NCI-H345 treated with DMSO at 0.1 percent for 48 hours (cell line): ENCODE data around the gene PCTP.

Source experiments
- DNase-seq: peaks from one replicate; lab custom pipeline; 2025; ENCODE audit not compliant: unreplicated experiment; lab: John Stamatoyannopoulos, UW

The PCTP gene

DNA sequence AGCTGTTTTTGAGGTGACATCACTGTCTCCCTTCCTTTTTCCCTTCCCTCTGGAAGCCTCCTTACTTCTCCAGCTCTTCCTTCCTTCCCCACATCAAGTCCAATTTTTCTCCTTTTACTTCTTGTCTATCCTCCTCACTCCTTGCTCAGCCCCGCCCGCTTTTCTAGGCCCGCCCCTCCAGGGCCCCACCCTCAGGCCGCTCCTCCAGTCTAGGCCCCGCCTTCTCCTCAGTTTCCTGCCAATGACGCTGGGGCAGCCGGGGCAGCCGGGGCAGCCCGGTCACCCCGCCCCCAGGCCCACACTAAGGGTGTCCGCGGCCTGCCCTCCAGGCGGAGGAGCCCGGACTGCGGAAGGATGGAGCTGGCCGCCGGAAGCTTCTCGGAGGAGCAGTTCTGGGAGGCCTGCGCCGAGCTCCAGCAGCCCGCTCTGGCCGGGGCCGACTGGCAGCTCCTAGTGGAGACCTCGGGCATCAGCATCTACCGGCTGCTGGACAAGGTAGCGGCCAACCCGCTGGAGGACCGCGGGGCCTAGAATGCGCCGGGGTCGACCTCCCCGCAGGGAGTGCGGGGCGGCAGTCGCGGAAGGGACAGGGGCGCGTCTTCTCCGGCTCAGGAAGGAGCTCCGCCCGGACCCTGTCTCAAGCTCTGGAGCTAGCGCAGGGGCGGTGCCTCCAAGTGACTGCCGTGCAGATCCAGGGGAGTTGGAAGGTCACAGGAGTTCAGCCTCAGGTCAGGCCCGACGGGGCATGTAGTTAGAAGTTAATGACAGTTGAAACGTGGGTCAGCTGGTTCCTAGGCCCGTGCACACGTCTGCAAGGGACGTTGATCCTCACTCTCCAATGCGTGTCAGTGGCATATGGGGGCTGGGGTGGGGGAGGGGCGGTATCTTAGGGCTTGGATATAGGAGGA, at the start of gene PCTP:
PCTP (plus strand) TSS at position 302 of the 908 bp plus-strand sequence; CDS start at position 355, 53 bp downstream.
- DNase-seq = peak; percentile 53

DNA sequence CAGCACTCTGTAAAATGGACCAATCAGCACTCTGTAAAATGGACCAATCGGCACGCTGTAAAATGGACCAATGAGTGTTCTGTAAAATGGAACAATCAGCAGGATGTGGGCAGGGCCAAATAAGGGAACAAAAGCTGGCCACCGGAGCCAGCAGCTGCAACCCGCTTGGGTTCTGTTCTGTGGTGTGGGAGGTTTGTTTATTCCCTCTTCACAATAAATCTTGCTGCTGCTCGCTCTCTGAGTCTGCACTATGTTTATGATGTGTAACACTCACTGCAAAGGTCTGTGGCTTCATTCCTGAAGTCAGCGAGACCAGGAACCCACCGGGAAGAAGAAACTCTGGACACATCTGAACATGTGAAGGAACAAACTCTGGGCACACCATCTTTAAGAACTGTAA, 48.7 kb upstream of the PCTP start:
- DNase-seq = no peak

DNA sequence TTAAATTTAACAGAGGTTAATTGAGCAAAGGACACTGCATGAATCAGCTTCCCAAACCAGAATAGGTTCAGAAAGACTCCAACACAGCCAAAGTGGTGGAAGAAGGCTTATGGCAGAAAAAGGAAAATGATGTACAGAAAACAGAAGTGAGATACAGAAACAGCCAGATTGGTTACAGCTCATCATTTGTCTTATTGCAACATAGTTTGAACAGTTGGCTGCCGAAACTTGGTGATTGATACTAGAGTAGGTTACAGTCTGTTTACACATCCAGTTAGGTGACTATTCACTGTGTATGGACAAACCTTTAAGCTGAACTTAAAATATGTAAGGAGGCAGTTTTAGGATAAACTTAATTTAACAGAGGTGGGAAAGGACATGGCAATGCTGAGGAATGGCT, 46.5 kb upstream of the PCTP start:
- no peak for DNase-seq

DNA sequence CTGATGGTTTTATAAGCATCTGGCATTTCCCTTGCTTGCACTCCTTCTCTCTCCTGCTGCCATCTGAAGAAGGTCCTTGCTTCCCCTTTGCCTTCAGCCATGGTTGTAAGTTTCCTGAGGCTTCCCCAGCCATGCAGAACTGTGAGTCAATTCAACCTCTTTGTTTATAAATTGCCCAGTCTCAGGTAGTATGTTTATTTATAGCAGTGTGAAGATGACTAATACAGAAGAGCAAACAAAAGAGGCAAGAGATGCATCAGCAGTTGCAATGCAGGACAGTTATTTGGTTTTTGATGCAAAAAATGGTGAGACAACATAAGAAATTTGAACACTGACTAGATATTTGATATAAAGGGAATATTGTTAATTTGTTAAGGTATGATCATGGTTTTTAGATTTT, 45.0 kb upstream of the PCTP start:
- DNase-seq = peak; percentile 33

DNA sequence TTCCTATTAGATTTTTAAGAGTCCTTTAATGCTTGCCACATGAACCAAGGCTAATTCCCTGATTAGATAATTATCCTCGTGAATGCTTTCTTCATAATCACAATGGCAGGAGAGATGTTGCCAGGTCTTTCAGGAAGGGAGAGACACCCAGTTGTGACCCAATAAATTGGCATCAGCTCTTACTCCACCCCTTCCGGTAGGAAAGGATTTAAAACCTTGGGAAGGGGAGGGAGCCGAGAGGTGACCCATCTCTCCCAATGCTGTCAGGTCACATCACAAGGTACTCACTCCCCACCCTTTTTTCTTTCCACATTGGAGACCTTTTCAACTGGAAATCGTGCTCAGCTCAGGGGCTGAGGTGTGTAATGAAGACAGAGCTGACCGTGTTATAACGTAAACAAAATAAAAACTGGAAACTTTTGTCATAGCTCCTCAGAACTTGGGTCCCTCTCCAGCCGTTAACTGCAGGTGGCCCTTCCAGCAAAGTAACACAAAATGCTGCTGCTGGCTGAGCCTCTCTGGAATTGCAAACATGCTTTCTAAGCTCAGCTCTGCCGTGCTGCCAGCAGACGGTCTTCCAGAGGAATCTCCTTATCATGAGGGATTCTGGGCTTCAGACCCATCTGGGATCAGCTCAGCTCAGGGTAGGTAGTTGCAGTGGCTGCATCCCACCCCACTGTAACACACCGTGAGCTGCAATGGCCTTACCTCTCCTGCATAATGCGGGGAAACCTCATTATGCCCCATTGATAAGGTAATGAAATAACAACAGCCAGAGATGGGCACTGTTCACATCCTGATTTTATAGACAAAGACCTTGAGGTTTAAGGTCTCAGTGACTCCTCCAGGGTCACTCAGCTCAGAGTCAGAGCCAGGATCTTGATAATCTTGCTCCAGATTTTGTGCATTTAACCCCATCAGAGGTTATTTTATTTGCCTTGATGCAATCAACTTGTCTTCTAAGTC, 43.8 kb upstream of the PCTP start:
- DNase-seq = no peak

DNA sequence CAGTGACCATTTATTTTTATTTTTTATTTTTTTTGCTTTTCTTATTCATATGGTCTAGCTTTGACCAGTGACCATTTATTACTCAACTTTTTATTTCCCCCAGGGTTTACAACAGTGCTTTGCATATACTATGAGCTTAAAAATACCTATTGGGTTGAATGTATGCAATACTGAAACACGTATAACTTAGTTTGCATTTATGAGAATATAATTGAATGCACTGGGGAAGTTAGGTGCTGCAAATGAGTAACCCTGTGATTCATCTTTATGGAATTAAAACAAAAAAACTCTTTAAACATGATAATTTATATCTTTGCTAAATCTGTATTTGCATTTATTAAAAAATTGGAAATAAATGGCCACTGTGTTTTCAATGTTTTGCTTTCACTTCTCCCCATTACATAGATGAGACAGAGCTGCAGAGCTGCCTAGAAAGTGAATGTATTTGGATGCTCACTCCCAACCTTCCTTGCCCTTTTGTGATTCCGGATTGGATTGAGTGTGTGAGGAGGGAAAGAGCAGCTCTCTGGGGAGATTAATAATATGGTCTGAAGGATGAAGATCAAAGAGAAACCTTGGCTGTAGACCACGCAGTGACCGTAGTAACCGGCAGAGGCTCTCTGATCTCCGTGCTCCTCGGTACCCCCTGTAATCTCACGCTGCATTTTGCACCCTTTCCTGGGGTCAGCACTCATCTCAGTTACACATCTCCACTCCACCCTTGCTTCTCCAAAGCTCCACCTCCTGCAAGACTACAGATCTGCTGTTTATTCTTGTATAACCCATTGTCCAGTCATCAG, 42.5 kb upstream of the PCTP start:
- DNase-seq = no peak

DNA sequence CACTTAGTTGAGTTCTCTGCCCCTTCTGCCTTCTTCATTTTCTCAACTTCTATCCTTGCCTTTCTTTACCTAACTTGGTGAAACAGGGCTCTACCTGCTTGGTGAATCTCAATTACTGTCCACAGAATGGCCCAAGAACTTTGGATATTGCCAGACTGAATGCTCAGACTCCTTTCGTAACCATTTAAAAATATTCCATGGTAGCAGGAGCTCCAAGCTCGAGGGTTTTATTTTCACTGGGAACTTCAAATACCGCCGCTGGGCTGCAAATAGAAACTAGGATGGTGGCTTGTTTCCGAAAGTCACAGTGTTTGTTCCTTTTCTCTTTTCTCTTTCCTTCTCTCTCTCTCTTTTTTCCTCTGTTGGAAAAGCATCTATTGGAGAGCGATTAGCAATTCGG, 41.4 kb upstream of the PCTP start:
- no peak for DNase-seq

DNA sequence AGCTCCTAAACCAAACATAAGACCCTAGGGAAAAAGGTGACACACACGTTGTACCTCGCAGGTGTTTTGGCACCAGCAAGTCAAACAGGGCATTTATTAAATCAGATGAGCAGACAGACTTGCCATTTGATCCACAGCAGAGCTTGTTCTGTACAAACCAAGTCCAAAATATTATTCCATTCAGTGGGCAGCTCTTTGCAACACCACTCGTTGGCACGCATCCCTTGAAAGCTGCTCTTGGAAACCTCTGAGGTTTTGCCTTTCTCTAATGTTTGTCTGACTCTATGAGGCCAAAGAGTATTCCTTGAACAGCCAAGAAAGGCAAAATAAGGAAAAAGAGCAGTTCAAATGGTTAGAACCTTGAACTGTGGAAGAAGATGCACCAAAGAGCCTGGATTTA, 40.9 kb upstream of the PCTP start:
- DNase-seq = no peak

DNA sequence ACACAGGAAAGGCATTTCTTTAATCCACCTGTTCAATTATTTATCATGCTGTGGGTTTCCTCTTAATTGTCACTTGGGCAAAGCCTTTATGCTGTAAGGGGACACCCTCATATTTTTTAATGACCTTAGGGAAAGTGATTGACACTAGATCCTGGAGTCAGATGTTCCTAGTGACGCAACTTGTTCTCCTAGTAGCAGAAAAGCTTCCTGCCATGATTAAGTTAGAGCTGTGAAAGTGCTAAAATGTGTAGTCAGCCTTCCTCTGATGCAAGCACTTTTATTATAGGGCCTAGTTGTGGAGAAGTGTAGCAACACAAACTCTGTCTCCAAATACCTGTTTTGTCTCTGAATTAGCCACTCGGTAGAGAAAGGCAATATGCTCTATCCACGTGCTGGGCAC, 40.4 kb upstream of the PCTP start:
- DNase-seq = no peak

DNA sequence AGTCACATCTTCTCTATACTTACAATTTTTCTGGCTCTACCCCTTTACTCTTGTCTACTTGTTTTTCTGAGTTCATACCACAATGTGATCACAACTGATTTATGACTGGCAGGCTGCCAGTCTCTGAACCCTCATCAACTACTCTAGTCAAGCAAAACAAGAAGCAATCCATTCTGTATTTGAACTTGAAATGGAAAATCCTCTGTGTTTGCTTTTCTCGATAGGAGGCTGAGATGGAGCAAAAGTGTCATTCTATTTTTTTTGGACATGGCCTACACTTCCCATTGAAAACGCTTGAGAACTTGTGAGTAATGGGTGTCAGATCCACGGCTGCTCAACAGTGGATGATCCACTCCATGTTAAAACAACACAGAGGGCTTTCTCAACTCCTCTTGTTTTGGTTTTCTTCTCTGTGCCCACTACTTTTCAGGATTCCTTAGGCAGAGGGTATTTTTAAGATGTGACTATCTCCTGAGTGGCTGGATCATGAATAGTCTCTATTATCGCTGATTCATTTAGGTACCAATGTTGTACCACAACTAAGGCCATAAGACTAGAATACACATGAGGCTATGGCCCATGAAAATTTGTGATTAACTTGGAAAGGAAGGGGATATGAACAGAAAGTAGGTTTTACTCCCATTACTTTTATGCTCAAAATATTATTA, 39.9 kb upstream of the PCTP start:
- peak; percentile 59 for DNase-seq

DNA sequence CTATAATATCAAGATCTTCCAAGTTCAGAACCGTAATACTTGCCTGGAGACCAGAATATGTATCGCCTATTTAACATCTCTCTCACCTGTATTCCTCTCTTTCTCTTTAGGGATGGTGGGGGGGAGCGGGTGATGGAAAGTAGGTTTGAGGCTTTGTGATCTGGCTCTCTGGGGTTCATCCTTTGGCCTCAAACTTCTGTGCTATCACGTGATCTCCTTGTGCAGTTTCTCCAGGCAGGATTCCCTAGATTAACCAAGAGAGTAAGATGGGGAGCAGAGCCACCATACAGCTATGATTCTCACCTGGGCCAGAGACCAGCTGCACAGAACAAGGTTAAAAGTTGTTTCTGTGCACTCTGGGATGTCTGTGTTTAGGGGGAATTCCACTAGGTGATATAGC, 33.4 kb upstream of the PCTP start:
- DNase-seq = no peak

DNA sequence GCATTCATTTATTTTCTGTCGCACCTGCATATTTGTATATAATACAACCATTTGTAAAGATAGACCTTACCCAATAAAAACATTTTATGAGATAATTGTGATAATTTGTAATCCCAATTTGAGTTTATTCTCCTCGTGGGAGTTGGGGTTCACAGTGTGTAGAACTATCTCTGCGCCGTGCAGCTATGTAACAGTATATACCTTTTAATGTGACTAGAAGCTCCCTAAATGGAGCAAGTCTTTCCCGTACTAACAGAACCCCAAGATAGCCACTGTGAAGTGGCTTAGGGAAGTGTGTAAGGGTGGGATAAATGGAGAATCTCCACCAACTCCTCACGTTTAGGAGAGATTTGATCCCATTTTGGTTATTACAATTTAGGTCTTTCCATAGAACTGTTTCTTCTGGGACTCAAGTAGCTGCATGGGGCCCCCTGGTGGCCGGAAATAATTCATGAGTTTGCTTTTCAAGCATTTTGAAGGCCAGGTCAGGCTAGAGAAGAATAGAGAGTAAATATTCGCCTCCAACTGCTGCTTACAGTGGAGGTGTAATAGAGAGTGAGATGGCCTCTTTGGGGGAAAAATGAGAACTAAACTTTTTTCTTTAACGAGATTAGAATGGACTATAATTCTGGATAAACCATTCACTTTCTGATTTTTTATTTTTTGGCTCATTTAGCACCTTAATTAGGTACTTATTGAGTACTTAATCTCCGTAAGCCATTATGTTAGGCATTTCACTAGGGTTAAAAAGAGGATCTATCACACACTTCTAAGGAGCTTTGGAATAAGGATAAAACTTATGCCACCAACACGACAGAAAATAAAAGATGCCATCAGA, 32.7 kb upstream of the PCTP start:
- peak; percentile 34 for DNase-seq

DNA sequence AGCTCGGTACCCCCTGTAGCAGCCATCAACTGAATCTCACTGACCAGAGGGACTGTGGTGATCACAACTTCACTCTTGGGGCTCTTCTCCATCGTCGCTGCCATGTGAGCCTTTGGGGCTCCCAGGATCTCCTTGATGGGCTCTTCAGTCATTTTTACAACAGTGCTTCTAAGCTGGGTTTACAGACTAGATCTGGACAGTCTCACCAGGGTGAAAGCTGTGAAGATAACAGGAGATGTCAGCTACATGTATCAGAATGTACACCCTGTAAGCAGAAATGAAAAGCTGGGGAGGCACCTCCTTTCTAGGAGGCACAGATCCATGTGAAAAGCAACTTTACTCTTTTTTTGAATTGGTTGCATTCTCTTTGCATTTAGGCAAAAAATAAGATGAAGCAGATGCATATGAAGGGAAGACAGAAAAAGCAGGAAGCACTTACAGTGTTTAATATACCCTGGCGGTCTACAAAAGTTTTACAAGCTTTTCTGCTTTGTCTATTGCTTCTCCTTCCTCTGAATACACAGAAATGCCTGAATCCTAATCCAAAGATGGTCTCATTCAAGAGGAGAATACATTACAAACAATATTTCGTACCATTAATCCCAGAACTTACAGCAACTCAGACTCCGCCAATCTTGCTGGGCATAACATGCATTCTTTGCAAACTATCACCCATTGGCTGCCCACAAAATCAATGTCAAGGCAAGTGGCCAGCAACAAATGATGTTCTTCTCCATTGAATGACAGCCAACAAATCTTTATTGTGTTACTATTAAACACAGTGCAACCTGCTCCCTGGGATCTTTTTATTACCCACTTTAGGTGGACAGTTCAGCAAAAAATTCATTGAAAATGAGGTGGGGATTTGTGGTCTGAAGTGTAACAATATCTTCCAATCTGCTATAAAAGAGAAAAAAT, 29.7 kb upstream of the PCTP start:
- no peak for DNase-seq

DNA sequence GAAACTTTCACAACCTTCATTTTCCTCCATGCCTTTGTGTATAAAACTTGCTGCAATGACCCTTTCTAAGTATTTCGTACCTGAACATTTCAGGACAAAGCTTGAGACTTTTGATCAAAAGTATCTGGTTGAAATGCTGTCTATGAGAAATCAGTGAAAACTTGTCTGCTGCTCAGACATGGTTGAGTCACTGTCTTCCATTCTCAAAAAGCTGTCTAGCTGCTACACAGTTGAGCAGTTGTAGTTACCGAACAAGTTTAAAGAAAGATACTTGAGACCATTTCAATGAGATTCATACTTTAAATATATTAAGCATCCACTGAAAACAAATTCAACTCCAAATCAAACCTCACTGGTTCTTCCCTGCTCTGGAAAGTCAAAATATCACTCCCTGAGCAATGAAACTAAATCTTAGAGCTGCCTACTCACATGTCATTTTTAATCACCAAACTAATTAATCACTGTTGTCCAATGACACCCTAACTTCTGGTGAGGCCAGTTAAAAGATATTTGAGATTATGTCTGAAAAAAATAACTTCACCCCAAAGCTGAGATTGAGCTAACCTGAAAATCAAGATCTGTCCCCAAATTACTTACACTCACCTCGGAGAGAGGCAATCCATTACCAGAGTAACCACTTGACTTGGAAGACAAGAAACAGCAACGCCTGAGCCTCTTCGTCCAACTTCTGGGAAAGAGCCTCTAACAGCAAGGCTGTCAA, 28.7 kb upstream of the PCTP start:
- no peak for DNase-seq

DNA sequence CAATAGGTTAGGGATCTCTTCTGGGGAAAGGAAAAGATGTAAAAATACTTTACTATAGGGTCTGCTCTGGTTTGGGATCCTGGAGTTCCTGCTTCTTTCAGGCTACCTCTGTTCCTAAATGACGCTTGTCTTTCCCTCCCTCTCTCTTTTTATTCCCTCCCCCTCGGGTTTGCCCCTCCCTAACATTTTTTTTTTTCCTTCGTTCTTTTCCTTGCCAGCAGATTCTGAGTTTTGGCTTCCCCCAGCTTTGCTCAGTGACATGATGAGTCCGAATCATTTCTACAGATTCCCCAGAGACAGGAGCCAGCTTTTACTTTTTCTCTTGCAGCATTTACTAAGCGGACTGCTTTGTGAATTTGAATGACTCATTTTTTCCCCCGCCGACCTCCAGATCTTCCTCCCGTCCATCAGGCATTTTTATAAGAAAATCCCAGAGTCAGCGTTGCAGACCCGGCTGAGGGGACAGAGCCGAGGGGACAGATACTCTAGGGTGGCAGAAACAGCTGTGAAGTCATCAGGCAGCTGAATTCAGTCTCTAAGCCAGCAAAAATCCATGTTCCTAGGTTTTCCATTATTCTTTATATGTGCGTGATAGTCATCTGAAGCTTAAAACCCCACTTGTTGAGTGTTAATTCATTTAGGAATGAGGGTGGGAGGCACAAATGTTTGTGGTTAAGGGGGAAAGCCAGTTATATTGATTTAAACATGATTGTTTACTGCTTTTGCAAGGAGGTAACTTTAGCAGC, 27.9 kb upstream of the PCTP start, which contains the start of gene TMEM100:
TMEM100 (minus strand) TSS at position 123 of the 746 bp plus-strand sequence. CDS start 1,794 bp downstream, outside the sequence.
- no peak for DNase-seq

DNA sequence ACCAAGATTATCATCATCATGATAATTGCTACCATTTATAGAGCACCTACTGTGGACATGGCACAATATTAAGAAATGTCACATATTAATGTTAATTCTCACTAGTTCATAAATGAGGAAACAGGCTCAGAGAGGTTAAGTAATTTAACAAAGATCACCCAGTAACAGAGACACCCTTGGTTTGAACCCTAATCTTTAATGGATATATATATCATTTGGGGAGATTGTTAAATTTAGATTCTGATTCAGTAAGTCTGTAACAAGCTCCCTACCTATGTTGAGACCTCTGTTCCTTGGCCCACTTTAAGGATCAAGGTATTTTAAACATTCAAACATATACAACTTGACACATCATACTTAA, 27.4 kb upstream of the PCTP start:
- DNase-seq = no peak

DNA sequence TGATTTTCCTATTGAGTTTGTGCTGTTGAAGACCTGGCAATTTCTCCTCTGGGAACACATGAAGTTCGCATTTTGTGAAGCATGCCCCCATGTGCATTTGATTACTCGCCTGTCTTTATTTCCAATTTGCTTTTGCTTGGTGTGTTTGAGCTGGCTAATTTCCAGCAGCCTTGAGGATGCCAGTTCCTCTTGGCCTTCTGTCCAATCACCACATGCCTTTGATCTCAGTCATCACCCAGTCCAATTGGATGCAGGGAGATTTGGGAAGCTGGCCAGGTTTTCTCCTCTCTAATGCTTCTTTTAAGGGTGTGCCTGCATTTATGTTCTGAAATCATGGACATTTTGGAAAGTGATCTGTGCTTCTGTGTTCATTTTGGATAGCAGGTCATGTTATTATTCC, 24.4 kb upstream of the PCTP start:
- DNase-seq = no peak
